T-helper 9 cell (primary cell): ENCODE measurements around the gene LRRC61.

Source experiments
- DNase-seq: peaks from one replicate; pipeline ENCODE4 v3.0.0-alpha.2; 2020

LRRC61 gene

DNA sequence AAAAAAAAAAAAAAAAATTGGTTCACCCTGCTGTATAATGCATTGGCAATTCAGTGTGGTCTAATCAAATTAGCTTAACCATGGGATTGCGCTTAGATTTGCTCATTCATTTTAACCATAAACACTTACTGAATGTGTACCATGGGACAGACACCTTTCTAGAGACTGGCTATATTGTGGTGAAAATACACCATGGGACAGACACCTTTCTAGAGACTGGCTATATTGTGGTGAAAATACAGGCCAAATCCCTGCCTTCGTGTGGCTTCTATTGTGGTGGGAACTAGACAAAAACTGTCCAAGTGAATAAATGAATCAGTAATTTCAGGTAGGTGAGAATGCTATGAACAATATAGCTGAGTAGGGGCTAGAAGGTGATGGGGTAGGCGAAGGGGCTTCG, 35.3 kb downstream of the LRRC61 start:
- DNase-seq, result no peak

DNA sequence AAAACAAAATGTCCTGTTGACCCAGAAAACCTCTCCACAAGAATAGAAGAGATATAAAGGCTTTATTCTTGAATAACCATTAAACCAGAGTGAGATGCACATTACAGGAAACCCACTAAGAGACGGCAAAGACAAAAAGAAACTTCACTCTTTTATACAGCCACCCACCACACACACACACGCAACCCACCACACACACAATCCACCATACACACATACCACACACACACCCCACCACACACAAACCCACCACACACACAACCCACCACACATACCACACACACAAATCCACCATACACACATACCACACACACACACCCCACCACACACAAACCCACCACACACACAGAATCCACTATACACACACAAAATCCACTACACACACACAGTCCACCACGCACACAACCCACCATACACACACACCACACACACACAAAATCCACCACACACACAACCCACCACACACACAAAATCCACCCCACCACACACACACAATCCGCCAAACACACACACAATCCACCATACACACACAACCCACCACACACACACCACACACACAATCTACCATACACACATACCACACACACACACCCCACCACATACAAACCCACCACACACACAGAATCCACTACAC, 36.0 kb downstream of the LRRC61 start:
- no peak for DNase-seq

- no peak for DNase-seq
These were observed 36.6 kb downstream of the LRRC61 start for GRCh38 chr7:150359622-150360362.

DNA sequence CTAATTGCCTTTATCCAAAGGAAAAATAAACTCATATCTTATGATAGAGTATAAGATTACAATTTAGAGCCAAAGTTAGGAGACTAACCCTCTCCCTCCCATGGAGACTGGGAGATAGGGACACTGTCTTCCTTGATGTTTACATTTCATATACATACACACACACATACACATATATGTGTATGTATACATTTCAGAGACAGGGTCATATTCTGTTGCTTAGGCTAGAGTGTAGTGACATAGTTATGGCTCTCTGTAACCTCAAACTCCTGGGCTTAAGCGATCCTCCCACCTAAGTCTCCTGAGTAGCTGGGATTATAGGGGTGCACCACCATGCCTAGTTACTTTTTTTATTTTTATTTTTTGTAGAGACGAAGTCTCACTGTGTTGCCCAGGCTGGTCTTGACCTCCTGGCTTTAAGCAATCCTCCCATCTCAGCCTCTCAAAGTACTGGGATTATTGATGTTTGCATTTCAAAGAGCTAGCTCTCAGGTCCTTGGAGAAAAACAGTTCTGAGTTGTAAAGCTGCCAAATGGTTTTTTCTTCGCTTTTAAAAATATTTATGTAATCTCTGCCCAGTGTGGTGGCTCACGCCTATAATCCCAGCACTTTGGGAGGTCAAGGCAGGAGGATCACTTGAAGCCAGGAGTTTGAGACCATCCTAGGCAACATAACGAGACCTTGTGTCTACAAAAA, 37.4 kb downstream of the LRRC61 start:
- DNase-seq, result no peak

- no peak for DNase-seq
These were observed 38.2 kb downstream of the LRRC61 start for GRCh38 chr7:150361402-150361801.

- no peak for DNase-seq
These were observed 38.9 kb downstream of the LRRC61 start for GRCh38 chr7:150361807-150362621.

GRCh38 chr7:150363370-150363769, 40.2 kb downstream of the LRRC61 start:
- no peak for DNase-seq

DNA sequence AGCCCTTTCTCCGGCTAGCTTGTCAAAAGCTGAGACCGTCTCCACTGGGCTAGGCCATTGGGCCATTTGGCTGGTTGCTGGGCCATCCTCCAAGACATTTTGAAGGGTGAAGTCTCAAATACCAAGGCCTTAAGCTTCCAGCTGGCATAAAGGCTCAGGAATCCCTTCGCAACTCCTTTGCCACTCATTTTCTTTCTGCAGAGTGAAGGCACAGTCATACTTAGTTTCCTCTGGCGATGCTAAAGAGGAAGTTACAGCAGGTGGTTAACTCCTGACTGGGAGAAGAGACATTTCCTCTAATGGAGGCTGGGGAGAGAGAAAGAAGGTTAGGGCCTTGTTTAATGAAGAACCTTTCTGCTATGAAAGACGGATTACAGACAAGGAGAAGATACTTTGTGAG, 40.7 kb downstream of the LRRC61 start:
- DNase-seq, result no peak

- DNase-seq, result no peak
These were observed 42.0 kb downstream of the LRRC61 start for GRCh38 chr7:150365194-150365593.

- DNase-seq, result no peak
These were observed 42.7 kb downstream of the LRRC61 start for GRCh38 chr7:150365673-150366398.

GRCh38 chr7:150367677-150368095, 44.5 kb downstream of the LRRC61 start:
- no peak for DNase-seq

- peak; percentile 80 for DNase-seq
These were observed 45.1 kb downstream of the LRRC61 start, which contains the start of gene REPIN1 for GRCh38 chr7:150368096-150368883. Gene REPIN1, plus strand, starts transcription at chr7:150368822. Its CDS starts 890 bp downstream, at chr7:150369712.

- DNase-seq, result peak; percentile 53
These were observed 46.0 kb downstream of the LRRC61 start for GRCh38 chr7:150368884-150369747.

- DNase-seq, result no peak
These were observed 46.8 kb downstream of the LRRC61 start for GRCh38 chr7:150369748-150370501.

DNA sequence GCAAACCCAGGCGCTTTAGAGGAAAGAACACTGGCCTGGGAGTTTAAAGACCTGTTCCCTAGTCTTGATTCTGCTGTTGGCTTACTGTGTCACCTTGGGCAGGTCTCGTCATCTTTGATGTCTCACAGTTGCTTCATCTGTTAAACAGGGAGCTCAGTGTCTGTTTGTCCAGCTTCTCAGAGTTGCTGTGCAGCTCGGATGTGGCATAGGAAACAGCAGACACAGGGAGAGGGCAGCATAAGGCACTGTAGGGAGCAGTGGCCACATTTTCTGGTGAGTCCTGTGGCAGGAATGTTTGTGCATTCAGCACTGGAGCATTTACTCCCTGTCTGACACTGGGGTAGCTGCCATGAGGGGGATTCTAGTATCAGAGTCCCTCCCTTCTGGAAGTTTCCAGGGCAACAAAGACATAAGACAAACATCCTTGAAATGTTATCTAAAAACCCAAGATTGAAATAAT, 47.5 kb downstream of the LRRC61 start:
- no peak for DNase-seq

DNA sequence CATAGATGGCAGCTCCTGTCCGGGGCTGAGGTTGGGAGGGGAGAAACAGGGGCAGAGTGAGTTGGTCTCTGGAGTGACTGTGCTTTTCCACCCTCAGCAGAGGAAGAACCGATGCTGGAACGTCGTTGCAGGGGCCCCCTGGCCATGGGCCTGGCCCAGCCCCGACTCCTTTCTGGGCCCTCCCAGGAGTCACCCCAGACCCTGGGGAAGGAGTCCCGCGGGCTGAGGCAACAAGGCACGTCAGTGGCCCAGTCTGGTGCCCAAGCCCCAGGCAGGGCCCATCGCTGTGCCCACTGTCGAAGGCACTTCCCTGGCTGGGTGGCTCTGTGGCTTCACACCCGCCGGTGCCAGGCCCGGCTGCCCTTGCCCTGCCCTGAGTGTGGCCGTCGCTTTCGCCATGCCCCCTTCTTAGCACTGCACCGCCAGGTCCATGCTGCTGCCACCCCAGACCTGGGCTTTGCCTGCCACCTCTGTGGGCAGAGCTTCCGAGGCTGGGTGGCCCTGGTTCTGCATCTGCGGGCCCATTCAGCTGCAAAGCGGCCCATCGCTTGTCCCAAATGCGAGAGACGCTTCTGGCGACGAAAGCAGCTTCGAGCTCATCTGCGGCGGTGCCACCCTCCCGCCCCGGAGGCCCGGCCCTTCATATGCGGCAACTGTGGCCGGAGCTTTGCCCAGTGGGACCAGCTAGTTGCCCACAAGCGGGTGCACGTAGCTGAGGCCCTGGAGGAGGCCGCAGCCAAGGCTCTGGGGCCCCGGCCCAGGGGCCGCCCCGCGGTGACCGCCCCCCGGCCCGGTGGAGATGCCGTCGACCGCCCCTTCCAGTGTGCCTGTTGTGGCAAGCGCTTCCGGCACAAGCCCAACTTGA, 48.2 kb downstream of the LRRC61 start:
- DNase-seq, result no peak

GRCh38 chr7:150371996-150372270, 48.8 kb downstream of the LRRC61 start:
- DNase-seq, result no peak

DNA sequence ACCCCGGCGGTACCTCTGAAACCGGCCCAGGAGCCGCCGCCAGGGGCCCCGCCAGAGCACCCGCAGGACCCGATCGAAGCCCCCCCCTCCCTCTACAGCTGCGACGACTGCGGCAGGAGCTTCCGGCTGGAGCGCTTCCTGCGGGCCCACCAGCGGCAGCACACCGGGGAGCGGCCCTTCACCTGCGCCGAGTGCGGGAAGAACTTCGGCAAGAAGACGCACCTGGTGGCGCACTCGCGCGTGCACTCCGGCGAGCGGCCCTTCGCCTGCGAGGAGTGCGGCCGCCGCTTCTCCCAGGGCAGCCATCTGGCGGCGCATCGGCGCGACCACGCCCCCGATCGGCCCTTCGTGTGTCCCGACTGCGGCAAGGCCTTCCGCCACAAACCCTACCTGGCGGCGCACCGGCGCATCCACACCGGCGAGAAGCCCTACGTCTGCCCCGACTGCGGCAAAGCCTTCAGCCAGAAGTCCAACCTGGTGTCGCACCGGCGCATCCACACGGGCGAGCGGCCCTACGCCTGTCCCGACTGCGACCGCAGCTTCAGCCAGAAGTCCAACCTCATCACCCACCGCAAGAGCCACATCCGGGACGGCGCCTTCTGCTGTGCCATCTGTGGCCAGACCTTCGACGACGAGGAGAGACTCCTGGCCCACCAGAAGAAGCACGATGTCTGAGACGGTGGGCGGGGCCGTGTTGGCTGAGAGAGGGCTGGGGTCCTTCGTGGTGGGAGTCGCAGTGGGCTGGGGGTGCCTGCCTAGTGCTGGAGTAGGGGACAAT, 49.3 kb downstream of the LRRC61 start:
- DNase-seq, result no peak
